Measurements from ENCODE around the gene GDF11. TPM values are rescaled to one million over a fixed set of nuclear protein-coding genes. Genes with fewer than 3 reads are reported as not detected.

The GDF11 gene
- total RNA-seq, 1 donor from 2014 or later = 52.4 TPM

DNA sequence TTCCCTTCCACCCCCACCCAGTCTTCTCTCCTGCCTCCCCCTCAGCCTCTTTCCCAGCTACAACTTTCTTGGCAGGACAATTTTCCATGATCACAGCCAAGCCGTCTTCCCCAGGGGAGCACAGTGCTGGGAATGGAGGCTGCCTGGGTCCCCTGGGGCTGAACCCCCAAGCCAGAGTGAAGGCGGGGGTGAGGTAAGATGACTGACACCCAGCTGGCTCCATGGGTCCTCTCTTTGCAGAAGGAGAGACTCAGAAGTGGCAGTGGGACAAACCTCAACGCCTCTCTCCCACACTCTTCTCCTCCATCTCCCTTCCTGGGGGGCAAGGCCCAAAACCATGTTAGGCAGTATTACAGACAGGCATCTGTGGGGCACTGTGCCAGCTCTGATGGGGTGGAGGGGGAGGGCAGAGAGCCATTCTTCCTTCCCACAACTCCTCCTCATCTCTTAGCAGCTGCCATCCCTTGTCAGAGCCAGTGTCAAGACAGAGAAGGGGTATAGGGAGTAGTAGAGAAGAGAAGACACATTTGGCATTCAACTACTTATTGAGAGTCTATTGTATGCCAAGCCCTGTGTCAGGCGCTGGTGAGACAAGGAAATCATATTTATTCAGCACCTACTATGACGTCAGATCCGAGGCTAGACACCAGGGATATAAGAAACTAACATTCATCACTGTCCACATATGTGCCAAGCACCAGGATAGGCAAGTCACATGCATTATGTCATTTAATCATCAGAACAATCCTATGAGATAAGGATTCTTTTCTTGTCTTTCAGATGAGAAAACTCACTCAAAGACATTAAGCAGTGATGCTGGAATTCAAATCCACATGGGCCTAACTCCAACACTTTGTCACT, 38.8 kb upstream of the GDF11 start:
- peaks cover 19% of the 10 kb centered on the region for H3K4me1 Mint-ChIP-seq (ENCODE audit: low read depth, unreplicated experiment)
- H3K9me3 Mint-ChIP-seq (ENCODE audit: unreplicated experiment) = peaks cover 10% of the 10 kb centered on the region
- H3K27ac Mint-ChIP-seq (ENCODE audit: unreplicated experiment) = no peak overlapping the region
- peaks cover 5% of the 10 kb centered on the region for H3K36me3 Mint-ChIP-seq (ENCODE audit: unreplicated experiment)
- TF ChIP-seq CTCF (IDR thresholded peaks at IDR 0.05; ENCODE audit: partially characterized antibody, unreplicated experiment) = no peak
- H3K4me3 Mint-ChIP-seq (ENCODE audit: unreplicated experiment) = peak overlapping the region; percentile 96
- H3K27me3 Mint-ChIP-seq (ENCODE audit: unreplicated experiment) = peaks cover 8% of the 10 kb centered on the region
- no peak for DNase-seq

DNA sequence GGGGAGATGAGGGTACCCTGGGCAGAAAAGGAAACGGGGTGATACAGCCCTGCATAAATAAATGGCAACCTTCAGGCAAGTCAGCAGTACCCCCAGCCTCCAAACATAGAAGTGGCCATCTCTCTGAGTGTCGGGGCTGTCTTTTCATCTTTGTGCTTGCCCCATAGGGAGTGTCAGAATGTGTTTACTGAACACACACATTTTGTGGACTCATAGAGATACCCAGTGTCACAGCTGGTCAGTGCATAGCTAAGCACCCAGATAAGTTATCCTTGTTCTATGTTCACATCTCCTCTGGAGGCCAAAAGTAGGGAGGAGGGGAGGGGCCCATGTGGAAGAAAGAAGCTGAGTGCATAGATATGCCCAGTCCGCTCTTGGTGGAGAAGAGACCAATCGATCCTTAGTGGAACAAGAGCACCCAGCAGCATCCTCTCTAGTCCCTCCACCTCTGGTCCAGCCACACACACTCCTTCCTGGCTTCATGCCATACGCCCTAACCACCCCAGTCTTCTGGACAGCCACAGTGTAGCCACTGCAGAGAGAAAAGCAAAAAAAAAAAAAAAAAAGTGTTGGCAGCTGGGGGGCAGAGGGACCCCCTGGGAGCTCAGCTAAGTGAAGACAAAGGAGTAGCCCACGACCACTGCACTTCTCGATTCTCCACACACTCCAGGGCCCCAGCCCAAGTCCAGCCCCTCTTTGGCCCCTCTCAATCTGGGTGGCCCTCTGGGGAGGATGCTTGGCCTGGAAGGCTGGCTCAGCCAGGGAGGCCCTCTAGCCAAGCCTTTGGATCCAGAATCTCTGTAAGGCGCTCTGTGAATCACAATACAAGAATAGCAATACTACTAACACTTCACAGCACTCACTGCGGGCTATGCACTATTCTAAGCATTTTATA, 37.9 kb upstream of the GDF11 start:
- peak overlapping the region; percentile 84 for H3K27ac Mint-ChIP-seq (ENCODE audit: unreplicated experiment)
- DNase-seq = no peak
- peaks cover 9% of the 10 kb centered on the region for H3K27me3 Mint-ChIP-seq (ENCODE audit: unreplicated experiment)
- no peak for TF ChIP-seq CTCF (IDR thresholded peaks at IDR 0.05; ENCODE audit: partially characterized antibody, unreplicated experiment)
- peaks cover 10% of the 10 kb centered on the region for H3K9me3 Mint-ChIP-seq (ENCODE audit: unreplicated experiment)
- H3K4me1 Mint-ChIP-seq (ENCODE audit: low read depth, unreplicated experiment) = peaks cover 19% of the 10 kb centered on the region
- H3K36me3 Mint-ChIP-seq (ENCODE audit: unreplicated experiment) = peaks cover under 1% of the 10 kb centered on the region
- peak overlapping the region; percentile 96 for H3K4me3 Mint-ChIP-seq (ENCODE audit: unreplicated experiment)

DNA sequence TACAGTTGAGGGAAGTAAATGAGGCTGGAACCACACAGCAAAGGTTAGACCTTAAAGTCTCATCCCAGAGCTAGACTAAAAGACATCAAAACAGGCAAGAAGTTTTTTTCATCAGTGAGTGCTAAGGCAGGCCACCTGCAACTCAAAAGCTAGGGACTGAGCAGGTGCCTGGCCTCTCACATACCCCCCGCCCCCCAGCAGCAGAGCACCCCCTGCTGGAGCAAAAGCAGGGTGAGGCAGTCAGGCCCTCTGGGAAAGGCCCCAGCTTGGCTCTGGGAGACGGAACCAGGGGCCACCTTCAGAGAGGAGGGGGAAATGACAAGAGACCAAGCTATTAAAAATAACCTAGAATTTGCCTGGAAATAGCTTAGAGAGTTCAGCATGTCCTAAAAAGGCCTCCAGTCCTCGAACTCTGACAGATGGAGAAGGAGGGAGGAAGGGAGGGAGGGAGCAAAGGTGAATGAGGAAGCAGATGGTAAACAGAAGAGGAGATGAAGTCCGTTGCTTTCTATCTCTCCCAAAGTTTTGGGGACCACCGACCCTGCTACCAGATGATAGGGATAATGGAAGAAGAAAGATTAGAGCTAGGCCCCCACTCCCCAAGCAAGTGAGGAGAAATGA, 37.0 kb upstream of the GDF11 start:
- DNase-seq = no peak
- H3K36me3 Mint-ChIP-seq (ENCODE audit: unreplicated experiment) = no peaks in the 10 kb centered on the region
- peaks cover 10% of the 10 kb centered on the region for H3K9me3 Mint-ChIP-seq (ENCODE audit: unreplicated experiment)
- peak; percentile 68 for TF ChIP-seq CTCF (IDR thresholded peaks at IDR 0.05; ENCODE audit: partially characterized antibody, unreplicated experiment)
- H3K27ac Mint-ChIP-seq (ENCODE audit: unreplicated experiment) = peak overlapping the region; percentile 87
- peaks cover 19% of the 10 kb centered on the region for H3K4me1 Mint-ChIP-seq (ENCODE audit: low read depth, unreplicated experiment)
- peak overlapping the region; percentile 96 for H3K4me3 Mint-ChIP-seq (ENCODE audit: unreplicated experiment)
- H3K27me3 Mint-ChIP-seq (ENCODE audit: unreplicated experiment) = peaks cover 9% of the 10 kb centered on the region

DNA sequence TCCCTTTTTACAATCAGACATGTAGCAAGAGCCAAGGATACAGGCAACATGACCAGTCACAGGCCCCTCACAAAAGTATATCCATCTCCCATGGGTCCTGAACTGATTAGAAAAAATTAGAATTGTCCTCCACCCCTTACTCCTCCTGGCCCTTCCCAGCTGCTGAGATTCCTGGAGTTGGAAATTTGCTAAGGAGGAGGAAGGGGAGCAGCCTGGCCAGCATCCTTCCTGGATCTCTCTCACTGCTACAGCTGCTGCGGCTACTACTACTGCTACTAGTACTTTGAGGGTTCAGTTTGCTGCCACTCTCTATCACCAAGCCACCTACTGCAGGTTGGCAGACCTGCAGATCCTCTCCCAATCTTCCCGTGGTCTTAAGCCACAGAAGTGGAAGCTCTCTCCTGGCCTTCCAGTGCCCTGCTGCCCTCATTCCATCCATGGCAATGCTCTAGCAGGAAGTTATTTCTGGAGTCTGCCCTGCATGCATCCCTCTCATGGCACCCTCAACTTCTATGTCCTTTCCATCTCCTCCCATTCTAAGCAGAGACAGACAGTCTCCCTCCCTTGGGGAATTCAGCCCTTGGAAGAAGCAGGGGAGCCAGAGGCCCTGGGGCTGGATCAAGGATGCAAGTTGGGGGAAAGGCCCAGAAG, 36.2 kb upstream of the GDF11 start:
- Mint-ChIP-seq H3K36me3 (ENCODE audit: unreplicated experiment) (no peaks in the 10 kb centered on the region), H3K27ac (ENCODE audit: unreplicated experiment) (peak overlapping the region; percentile 71), H3K4me1 (ENCODE audit: low read depth, unreplicated experiment) (peaks cover 19% of the 10 kb centered on the region), H3K9me3 (ENCODE audit: unreplicated experiment) (peaks cover 7% of the 10 kb centered on the region), H3K27me3 (ENCODE audit: unreplicated experiment) (peaks cover 9% of the 10 kb centered on the region), H3K4me3 (ENCODE audit: unreplicated experiment) (peak overlapping the region; percentile 96)
- TF ChIP-seq CTCF (IDR thresholded peaks at IDR 0.05; ENCODE audit: partially characterized antibody, unreplicated experiment) = no peak
- no peak for DNase-seq
